ENCODE data around the gene PDE4B.

The PDE4B gene

GRCh38 chr1:66374148-66374547 lies 581.5 kb downstream of the PDE4B start:
- no peak for DNase-seq

- DNase-seq, result no peak
These were observed 581.9 kb downstream of the PDE4B start for GRCh38 chr1:66374561-66375111.

- no peak for DNase-seq
These were observed 582.4 kb downstream of the PDE4B start for GRCh38 chr1:66375125-66375524.

- DNase-seq, result no peak
These were observed 587.9 kb downstream of the PDE4B start for GRCh38 chr1:66380452-66381212.

- no peak for DNase-seq
These were observed 589.1 kb downstream of the PDE4B start for GRCh38 chr1:66381621-66382275.

GRCh38 chr1:66383168-66383567 lies 590.5 kb downstream of the PDE4B start:
- DNase-seq, result no peak

GRCh38 chr1:66383611-66384010 lies 590.9 kb downstream of the PDE4B start:
- no peak for DNase-seq

- no peak for DNase-seq
These were observed 591.7 kb downstream of the PDE4B start for GRCh38 chr1:66384258-66384921.

- DNase-seq, result no peak
These were observed 594.0 kb downstream of the PDE4B start for GRCh38 chr1:66386712-66387111.

- no peak for DNase-seq
These were observed 596.2 kb downstream of the PDE4B start for GRCh38 chr1:66388913-66389312.

- DNase-seq, result no peak
These were observed 601.0 kb downstream of the PDE4B start for GRCh38 chr1:66393586-66394287.

GRCh38 chr1:66394603-66395002 lies 601.9 kb downstream of the PDE4B start:
- DNase-seq, result no peak

- no peak for DNase-seq
These were observed 602.7 kb downstream of the PDE4B start for GRCh38 chr1:66395202-66396061.

- no peak for DNase-seq
These were observed 603.7 kb downstream of the PDE4B start for GRCh38 chr1:66396212-66396890.

GRCh38 chr1:66397192-66397591 lies 604.5 kb downstream of the PDE4B start:
- DNase-seq, result no peak

- DNase-seq, result no peak
These were observed 607.3 kb downstream of the PDE4B start for GRCh38 chr1:66399888-66400529.

GRCh38 chr1:66400660-66401059 lies 608.0 kb downstream of the PDE4B start:
- DNase-seq, result no peak

- DNase-seq, result no peak
These were observed 608.5 kb downstream of the PDE4B start for GRCh38 chr1:66401244-66401643.

GRCh38 chr1:66402194-66402593 lies 609.5 kb downstream of the PDE4B start:
- DNase-seq, result no peak

- no peak for DNase-seq
These were observed 610.5 kb downstream of the PDE4B start for GRCh38 chr1:66403007-66403731.

Data from activated T-cell treated with anti-CD3 and anti-CD28 coated beads, Interleukin-2, amount 50 U/mL, for 1 hour (primary cell).